Keratinocyte (primary cell): ENCODE results near the gene NUDC. TPM values are rescaled to one million over a fixed set of nuclear protein-coding genes. Genes with fewer than 3 reads are reported as not detected.
"Not testable (repeated sequence)": the region's sequence is repeated elsewhere in the genome, so short reads cannot be mapped to it uniquely, and the experiment has no call there.

Source experiments
- DNase-seq: peaks from one replicate; pipeline ENCODE4 v3.0.0-alpha.2; 2011; ENCODE audit warnings: low read depth, missing footprints, low spot score
- FAIRE-seq: peaks from 2 replicates; lab custom pipeline; 2011; peaks lifted over from hg19 to GRCh38; lab: Jason Lieb, UNC
- H2AFZ ChIP-seq: 2 replicates; pipeline ENCODE4 v1.6.0; 2012; ENCODE audit warnings: low read length, control low read depth, inconsistent platforms; ENCODE audit not compliant: control insufficient read depth
- H3K27ac ChIP-seq: 2 replicates; pipeline ENCODE4 v1.5.1; 2011; ENCODE audit warnings: low read length; ENCODE audit not compliant: control insufficient read depth, insufficient read depth
- H3K27me3 ChIP-seq: 3 replicates; pipeline ENCODE4 v1.6.0; 2011; ENCODE audit warnings: low read length; ENCODE audit not compliant: control insufficient read depth, insufficient read depth; ENCODE audit errors: extremely low read depth
- H3K36me3 ChIP-seq, 2 experiments: 2 replicates in 1 of 2; 3 replicates in 1 of 2; pipeline ENCODE4 v1.5.1; 2011; ENCODE audit warnings: low read length in 2 of 2, mild to moderate bottlenecking in 1 of 2; ENCODE audit not compliant: control insufficient read depth in 2 of 2, insufficient read depth in 2 of 2; ENCODE audit errors: extremely low read depth in 1 of 2
- H3K4me1 ChIP-seq: 3 replicates; pipeline ENCODE4 v1.5.1; 2011; ENCODE audit warnings: low read length; ENCODE audit not compliant: control insufficient read depth, insufficient read depth; ENCODE audit errors: extremely low read depth
- H3K4me2 ChIP-seq: 3 replicates; pipeline ENCODE4 v1.6.0; 2011; ENCODE audit warnings: low read depth, low read length; ENCODE audit not compliant: control insufficient read depth, insufficient read depth; ENCODE audit errors: extremely low read depth
- H3K4me3 ChIP-seq, 3 experiments: fragments of 200-600 bp in 1 of 3; sonication (generic) in 1 of 3; 2 replicates in 2 of 3; 3 replicates in 1 of 3; pipeline ENCODE4 v1.5.1; 2011 to 2016; ENCODE audit warnings: low read length in 3 of 3, mild to moderate bottlenecking in 3 of 3, control low read depth in 2 of 3, inconsistent platforms in 1 of 3, low read depth in 1 of 3, mixed read lengths in 1 of 3, mixed run types in 1 of 3, moderate library complexity in 1 of 3; ENCODE audit not compliant: control insufficient read depth in 2 of 3, insufficient read depth in 2 of 3; ENCODE audit errors: extremely low read depth in 1 of 3
- H3K79me2 ChIP-seq: 2 replicates; pipeline ENCODE4 v1.6.0; 2012; ENCODE audit warnings: low read length; ENCODE audit not compliant: control insufficient read depth, insufficient read depth
- H3K9ac ChIP-seq: 3 replicates; pipeline ENCODE4 v1.6.0; 2011; ENCODE audit warnings: low read length; ENCODE audit not compliant: control insufficient read depth, insufficient read depth; ENCODE audit errors: extremely low read depth
- H3K9me1 ChIP-seq: 3 replicates; pipeline ENCODE4 v1.6.0; 2011; ENCODE audit warnings: low read length; ENCODE audit not compliant: control insufficient read depth, insufficient read depth; ENCODE audit errors: extremely low read depth
- H3K9me3 ChIP-seq: 2 replicates; pipeline ENCODE4 v1.5.1; 2012; ENCODE audit warnings: low read depth, low read length; ENCODE audit not compliant: control insufficient read depth
- H4K20me1 ChIP-seq: 3 replicates; pipeline ENCODE4 v1.6.0; 2011; ENCODE audit warnings: low read length; ENCODE audit not compliant: control insufficient read depth, insufficient read depth; ENCODE audit errors: extremely low read depth
- CTCF ChIP-seq, 3 experiments: IDR thresholded peaks in 1 of 3; conservative IDR thresholded peaks in 1 of 3; optimal IDR thresholded peaks in 1 of 3; 2 replicates in 2 of 3; 3 replicates in 1 of 3; pipeline versions ENCODE3 to v1.5.1; 2011; ENCODE audit warnings: low read length in 3 of 3, mild to moderate bottlenecking in 3 of 3, moderate library complexity in 2 of 3, control low read depth in 1 of 3, inconsistent platforms in 1 of 3; ENCODE audit not compliant: insufficient read depth in 2 of 3; ENCODE audit errors: extremely low read depth in 1 of 3
- EZH2 ChIP-seq: IDR thresholded peaks from one replicate; pipeline ENCODE4 v1.6.1; 2012; ENCODE audit warnings: inconsistent platforms, mild to moderate bottlenecking, low read length, moderate library complexity
- dilution Hi-C: fragments of 300-500 bp; cut with MboI; formaldehyde crosslinking; loops from one replicate; pipeline ENCODE4 v1.7.0; 2020; ENCODE audit warnings: low sequenced_read_pairs; ENCODE audit not compliant: extremely low pct_ligation_motif_present
- polyA plus RNA-seq, 5 experiments: library from polyadenylated mRNA; depleted of rRNA in 3 of 5; stranded (reverse) in 3 of 5; stranded (forward) in 1 of 5; unstranded in 1 of 5; fragments of >200 nt; gene quantifications; 1 replicate in 1 of 5; 2 replicates in 3 of 5; 3 replicates in 1 of 5; pipeline versions ENCODE4 v1.2.1 to v1.2.3, GENCODE V29; 2011 to 2012; ENCODE audit warnings: missing spikeins in 2 of 5, low read depth in 1 of 5, low replicate concordance in 1 of 5

NUDC gene
- polyA plus RNA-seq, 1 donor (not counting 4 experiments of a cell fraction or from before 2014, with no cell fraction given), result 57.3 TPM

GRCh38 chr1:26945728-26946127 is 24.2 kb downstream of the NUDC start:
- Histone ChIP-seq H3K79me2 (peaks cover under 1% of the 10 kb centered on the region), H3K36me3 (peaks cover 34 to 57% of the 10 kb centered on the region in 2 experiments), H3K9me3 (no peaks in the 10 kb centered on the region), H3K27me3 (no peaks in the 10 kb centered on the region), H3K9me1 (no peaks in the 10 kb centered on the region), H3K4me3 (no peak overlapping the region), H3K27ac (no peak overlapping the region), H3K4me2 (no peak overlapping the region), H4K20me1 (peaks cover 12% of the 10 kb centered on the region), H3K9ac (no peak overlapping the region), H3K4me1 (peaks cover 8% of the 10 kb centered on the region), H2AFZ (no peak overlapping the region)
- TF ChIP-seq EZH2 (no peak), CTCF (optimal IDR thresholded peaks at IDR 0.05 in 1 of 3, IDR thresholded peaks at IDR 0.05 in 1 of 3, conservative IDR thresholded peaks at IDR 0.05 in 1 of 3; ENCODE audit: extremely low read depth in 1 of 3, insufficient read depth in 2 of 3, low read length in 3 of 3) (no peak)
- no peak for FAIRE-seq
- DNase-seq, result no peak
- dilution Hi-C loops, result no loop called here

GRCh38 chr1:26946270-26946669 is 24.7 kb downstream of the NUDC start:
- H3K4me3 ChIP-seq, result no peak overlapping the region
- no peak overlapping the region for H3K4me2 ChIP-seq
- peaks cover 39 to 60% of the 10 kb centered on the region in 2 experiments for H3K36me3 ChIP-seq
- H3K27me3 ChIP-seq, result no peaks in the 10 kb centered on the region
- peaks cover 3% of the 10 kb centered on the region for H3K79me2 ChIP-seq
- FAIRE-seq, result no peak
- no peak overlapping the region for H3K27ac ChIP-seq
- H3K9me1 ChIP-seq, result no peaks in the 10 kb centered on the region
- H3K4me1 ChIP-seq, result peaks cover 8% of the 10 kb centered on the region
- no peak for DNase-seq
- TF ChIP-seq CTCF (optimal IDR thresholded peaks at IDR 0.05 in 1 of 3, IDR thresholded peaks at IDR 0.05 in 1 of 3, conservative IDR thresholded peaks at IDR 0.05 in 1 of 3; ENCODE audit: extremely low read depth in 1 of 3, insufficient read depth in 2 of 3, low read length in 3 of 3), result no peak
- TF ChIP-seq EZH2, result no peak
- H3K9ac ChIP-seq, result no peak overlapping the region
- H4K20me1 ChIP-seq, result peaks cover 12% of the 10 kb centered on the region
- dilution Hi-C loops, result no loop called here
- H3K9me3 ChIP-seq, result no peaks in the 10 kb centered on the region
- H2AFZ ChIP-seq, result no peak overlapping the region

GRCh38 chr1:26948725-26949057 is 27.1 kb downstream of the NUDC start:
- H3K9me3 ChIP-seq, H3K9me1 ChIP-seq, H3K27ac ChIP-seq, H3K4me1 ChIP-seq, H3K4me2 ChIP-seq, H3K4me3 ChIP-seq, dilution Hi-C loops, FAIRE-seq, H3K27me3 ChIP-seq, H2AFZ ChIP-seq, H3K9ac ChIP-seq, DNase-seq: not testable (repeated sequence)
- Histone ChIP-seq H3K79me2 (peaks cover 11% of the 10 kb centered on the region), H4K20me1 (peaks cover 12% of the 10 kb centered on the region), H3K36me3 (peaks cover 35 to 48% of the 10 kb centered on the region in 2 experiments)
